Ovary (tissue), 3 donors: ENCODE results near the gene PHKB.

Experiments used
- POLR2A ChIP-seq: fragments of 450-650 bp; IDR thresholded peaks from one replicate; pipeline ENCODE4 v1.6.1; 2017; ENCODE audit warnings: antibody characterized with exemption, mild to moderate bottlenecking, moderate library complexity
- TF ChIP-seq, protein P1 (sequence below), 3 donors: fragments of 450-650 bp in 2 of 3; fragments of 200-600 bp in 1 of 3; IDR thresholded peaks; one replicate each; pipeline versions ENCODE4 v1.5.1 to v1.8.0; 2016 to 2022; ENCODE audit warnings: antibody characterized with exemption in 3 of 3, mild to moderate bottlenecking in 1 of 3
- donor health status: DM: no; HTN: no; CAD: no.

DNA sequence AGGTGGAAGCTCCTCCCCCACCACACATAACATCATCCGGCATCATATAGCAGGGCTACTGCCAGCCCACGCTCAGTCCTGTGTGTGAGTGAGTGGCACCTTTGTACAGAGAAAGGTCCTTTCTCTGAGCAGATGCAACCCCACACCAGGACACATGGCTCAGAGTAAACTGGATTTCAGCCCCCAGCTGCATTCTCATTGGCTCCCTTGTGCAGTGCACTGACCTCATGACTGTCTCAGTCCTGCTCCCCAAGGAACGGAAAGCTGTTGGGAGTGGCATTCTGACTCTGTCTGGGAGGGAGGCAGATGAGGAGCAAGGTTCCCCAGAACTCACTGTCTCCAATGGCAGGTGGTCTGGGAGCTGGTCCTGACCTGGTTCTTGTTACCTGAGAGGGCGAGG is 244.1 kb downstream of the PHKB start:
- TF ChIP-seq, protein P1, sequence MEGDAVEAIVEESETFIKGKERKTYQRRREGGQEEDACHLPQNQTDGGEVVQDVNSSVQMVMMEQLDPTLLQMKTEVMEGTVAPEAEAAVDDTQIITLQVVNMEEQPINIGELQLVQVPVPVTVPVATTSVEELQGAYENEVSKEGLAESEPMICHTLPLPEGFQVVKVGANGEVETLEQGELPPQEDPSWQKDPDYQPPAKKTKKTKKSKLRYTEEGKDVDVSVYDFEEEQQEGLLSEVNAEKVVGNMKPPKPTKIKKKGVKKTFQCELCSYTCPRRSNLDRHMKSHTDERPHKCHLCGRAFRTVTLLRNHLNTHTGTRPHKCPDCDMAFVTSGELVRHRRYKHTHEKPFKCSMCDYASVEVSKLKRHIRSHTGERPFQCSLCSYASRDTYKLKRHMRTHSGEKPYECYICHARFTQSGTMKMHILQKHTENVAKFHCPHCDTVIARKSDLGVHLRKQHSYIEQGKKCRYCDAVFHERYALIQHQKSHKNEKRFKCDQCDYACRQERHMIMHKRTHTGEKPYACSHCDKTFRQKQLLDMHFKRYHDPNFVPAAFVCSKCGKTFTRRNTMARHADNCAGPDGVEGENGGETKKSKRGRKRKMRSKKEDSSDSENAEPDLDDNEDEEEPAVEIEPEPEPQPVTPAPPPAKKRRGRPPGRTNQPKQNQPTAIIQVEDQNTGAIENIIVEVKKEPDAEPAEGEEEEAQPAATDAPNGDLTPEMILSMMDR (IDR thresholded peaks at IDR 0.05), result no peak
- TF ChIP-seq POLR2A, result no peak
